GM11168 (cell line): ENCODE results near the gene TSEN54.

Experiments
- in situ Hi-C: fragments of 300-500 bp; cut with MboI; formaldehyde crosslinking; loops from one replicate; pipeline ENCODE4 v1.12.0; 2022; ENCODE audit warnings: low sequenced_read_pairs; ENCODE audit not compliant: unreplicated experiment

TSEN54 gene

DNA sequence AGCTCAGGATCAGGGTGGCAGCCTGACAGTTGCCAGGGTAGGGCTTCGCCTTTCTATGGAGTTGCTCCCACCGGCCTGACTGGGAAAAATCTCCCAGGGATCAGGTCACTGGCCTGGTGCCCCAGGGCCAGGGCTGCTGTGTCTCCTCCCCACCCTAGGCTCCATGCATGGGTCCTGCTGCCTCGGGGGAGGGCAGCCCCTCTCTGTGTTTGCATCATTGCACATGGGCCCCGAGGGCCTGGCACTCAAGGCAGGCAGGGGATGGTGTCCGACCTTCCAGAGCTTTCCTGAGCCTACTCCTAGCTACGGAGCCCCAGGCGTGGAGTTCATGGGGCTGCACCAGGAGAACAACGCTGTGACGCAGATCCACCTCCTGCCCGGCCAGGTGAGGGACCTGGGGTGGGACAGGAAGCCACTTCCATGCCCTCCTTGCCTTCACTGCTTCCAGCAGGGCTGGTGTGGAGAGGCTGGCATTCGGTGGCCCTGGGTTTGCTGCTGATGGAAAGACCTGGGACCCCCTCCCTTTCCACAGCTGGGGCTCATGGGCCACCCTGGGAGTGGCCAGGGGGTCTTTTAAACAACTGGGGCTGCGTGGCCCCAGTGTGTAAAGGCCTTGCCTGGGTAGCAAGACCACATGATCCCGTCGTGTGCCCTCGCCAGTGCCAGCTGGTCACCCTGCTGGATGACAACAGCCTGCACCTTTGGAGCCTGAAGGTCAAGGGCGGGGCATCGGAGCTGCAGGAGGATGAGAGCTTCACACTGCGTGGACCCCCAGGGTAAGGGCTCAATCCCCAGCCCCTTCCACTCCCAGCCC is 41.7 kb downstream of the TSEN54 start:
- in situ Hi-C loops = no loop called here

DNA sequence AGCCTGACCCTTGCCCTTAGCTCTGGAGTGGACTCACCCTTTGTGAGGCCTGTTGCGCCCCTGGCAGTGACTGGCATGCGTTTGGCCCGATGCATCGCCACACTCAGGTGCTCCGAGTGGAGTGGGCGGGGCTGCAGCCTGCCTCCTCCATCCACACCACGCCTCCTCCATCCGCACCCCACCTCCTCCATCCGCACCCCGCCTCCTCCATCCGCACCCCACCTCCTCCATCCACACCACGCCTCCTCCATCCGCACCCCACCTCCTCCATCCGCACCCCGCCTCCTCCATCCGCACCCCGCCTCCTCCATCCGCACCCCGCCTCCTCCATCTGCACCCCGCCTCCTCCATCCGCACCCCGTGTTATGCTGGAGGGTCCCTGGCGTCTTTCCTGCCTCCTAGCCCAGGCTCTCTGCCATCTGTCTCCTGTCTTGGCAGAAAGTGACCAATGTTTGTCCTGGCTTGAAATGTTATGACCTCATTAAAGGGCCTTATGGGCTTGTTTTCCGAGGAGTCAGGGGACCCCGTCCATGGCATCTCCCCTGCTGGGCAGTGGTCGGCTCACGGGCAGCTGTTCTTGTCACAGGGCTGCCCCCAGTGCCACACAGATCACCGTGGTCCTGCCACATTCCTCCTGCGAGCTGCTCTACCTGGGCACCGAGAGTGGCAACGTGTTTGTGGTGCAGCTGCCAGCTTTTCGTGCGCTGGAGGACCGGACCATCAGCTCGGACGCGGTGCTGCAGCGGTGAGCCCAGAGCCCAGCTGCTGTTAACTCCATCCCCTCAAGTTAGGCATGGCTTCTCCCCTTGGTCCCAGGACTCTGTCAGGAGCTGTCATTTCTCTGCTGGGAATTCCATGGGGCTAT is 42.6 kb downstream of the TSEN54 start:
- in situ Hi-C loops = no loop called here

DNA sequence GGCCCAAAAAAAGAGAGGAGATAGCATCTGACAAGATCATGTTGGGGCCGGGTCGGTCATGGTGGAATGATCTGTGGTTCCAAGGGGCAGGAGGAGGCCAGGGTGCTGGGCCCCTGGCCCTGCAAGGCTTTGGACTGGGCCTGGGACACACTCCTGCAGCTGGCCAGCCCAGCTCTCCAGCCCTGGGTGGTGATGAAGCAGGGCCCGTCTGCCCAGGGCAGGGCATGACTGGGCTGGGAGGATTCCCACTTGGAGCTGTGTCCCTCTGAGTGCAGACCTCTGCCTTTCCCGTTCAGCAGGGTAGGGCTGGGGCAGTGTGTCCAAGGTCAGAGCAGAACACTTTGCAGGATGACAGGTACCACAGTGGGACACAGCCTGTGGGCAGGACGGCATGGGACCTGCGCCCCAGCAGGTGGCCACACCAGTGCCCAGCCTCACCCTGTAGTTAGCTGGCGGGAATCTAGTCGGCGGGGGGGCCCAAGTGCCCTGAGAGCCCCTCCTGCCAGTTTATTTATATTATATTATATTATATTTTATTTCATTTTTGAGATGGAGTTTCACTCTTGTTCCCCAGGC is 43.7 kb downstream of the TSEN54 start:
- in situ Hi-C loops = no loop called here

DNA sequence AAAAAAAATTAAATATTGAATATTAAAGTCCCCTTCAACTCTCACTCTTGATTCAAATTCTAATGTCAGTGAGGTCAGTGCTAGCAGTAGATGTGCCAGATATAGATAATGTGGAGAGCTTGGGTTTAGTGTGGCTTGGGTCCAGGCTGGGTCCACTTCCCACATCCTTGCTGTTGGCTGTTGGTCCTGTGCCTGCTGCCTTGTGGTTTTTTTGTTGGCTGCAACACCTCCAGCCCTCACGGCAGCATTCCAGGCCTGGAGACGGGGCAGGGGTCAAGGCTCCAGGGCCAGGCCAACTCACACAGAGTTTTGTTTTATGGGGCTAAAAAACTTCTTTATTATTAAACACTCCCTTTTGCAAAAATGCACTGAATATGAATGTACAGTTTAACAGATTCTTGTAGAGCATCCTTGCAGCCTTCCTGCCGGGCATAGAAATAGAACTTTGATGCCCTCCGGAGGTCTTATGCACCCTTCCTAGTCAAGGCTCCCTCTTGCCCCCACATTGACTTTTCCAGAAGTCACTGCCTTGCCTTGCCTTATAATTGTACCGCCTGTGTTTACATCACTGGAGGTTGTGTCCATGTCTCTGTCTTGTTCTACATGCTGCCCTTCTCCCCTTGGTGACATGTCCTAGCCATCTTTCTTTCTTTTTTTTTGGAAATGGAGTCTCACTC is 45.7 kb downstream of the TSEN54 start:
- in situ Hi-C loops = no loop called here

DNA sequence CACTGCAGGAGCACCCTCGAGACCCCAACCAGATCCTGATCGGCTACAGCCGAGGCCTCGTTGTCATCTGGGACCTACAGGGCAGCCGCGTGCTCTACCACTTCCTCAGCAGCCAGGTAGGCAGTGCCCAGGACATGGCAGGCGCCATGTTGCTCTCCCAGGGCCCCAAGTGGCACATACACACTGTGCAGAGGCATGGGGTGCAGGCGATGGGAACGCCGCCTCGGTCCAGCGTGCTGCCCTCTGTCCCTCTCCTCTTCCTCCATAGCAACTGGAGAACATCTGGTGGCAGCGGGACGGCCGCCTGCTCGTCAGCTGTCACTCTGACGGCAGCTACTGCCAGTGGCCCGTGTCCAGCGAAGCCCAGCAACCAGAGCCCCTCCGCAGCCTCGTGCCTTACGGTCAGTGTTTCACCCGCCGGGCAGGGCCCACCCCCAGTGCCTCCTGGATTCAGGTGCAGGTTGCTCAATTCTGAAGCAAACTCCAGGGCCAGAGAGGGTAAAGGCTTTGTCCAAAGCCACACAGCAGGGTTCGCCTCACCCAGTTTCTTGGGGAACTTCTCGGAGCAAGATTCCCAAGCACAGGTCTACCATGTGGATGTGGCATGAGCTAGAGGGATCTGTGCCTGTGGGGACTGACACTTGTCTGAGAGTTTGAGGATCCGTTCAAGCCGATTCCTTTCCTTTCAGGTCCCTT is 46.9 kb downstream of the TSEN54 start:
- in situ Hi-C loops = no loop called here

DNA sequence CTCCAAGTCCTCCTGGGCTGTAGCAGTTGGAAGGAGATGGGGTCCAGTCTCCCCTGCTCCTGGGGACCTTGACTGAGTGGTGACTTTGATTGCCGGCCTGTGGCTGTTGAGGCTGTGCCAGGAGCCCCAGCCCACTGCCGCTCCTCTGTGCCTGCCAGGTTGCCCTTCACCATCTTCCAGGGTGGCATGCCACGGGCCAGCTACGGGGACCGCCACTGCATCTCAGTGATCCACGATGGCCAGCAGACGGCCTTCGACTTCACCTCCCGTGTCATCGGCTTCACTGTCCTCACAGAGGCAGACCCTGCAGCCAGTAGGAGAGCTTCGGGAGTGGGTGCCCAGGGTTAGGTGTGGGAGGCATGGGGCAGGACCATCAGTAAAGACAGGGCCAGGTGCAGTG is 47.9 kb downstream of the TSEN54 start:
- in situ Hi-C loops = no loop called here

DNA sequence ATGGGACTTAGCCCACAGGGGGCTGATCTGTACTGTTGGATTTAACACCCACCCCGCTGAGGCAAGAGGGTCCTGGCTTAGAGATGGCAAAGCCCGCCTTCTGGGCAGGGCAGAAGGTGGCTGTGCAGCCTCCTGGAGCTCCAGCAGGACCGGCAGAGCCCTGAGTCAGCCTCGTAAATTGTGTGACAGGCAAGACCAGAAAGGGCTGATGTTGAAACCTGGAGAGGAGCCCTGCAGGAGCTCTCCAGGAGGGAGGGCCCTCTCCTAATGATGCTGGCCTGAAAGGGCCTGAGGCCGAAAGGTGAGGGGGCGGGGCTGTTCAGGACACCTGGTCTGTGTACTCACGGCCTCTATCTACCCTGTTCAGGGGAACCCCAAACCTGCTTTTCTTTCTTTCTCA is 48.7 kb downstream of the TSEN54 start:
- in situ Hi-C loops = no loop called here

DNA sequence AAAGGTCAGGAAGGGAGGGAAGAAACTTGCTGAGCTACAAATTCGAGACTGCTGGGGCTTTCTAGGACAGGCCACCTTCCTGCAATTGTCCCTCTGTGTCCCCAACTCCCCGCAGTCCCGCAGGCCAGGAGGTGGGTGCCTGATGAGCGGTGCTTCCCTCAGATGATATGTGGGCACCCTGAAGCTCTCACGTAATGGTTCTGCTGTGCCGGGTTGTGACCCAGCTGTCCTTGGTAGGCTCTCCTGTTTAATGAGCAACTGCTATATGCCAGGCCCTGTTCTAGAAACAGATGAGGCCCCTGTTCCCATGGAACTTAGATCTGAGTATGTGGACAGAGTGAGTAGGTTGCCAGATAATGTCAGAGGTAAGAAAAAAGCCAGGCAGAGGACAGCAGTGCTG is 49.3 kb downstream of the TSEN54 start:
- in situ Hi-C loops = no loop called here

DNA sequence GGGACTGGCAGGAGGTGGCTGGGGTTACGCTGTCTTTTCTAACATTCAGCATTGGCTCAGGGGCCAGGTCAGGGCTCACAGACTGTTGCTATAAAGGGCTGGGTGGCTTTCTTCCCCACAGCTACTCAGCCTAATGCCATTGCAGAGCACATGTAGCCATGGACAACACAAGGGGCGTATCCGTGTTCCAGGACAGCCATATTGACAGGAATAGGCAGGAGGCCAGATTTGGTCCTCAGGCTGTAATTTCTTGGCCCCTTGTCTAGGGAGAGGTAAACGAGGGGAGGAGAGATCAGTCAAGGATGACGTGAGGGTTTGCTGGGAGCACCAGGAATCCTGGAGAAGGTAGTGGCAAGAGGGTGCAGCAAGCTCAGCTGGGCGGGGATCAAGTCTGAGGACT is 50.1 kb downstream of the TSEN54 start:
- in situ Hi-C loops = no loop called here

DNA sequence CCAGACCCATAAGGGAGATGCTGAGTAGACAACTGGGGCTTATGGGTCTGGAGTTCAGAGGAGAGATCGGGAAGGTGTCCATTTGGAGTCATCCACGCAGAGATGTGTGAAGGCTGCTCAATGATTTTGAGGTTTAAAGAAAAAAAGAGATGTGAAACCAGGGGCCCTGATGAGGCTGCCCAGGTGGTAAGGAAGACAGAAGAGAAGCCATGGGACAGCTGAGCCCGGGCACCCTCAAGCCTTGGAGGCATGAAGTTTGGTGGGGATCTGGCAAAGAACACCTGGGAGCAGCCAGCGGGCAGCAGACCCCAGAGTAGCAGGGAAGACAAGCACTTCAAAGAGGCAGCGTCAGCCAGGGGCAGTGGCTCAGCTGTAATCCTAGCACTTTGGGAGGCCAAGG is 50.5 kb downstream of the TSEN54 start:
- in situ Hi-C loops = no loop called here

DNA sequence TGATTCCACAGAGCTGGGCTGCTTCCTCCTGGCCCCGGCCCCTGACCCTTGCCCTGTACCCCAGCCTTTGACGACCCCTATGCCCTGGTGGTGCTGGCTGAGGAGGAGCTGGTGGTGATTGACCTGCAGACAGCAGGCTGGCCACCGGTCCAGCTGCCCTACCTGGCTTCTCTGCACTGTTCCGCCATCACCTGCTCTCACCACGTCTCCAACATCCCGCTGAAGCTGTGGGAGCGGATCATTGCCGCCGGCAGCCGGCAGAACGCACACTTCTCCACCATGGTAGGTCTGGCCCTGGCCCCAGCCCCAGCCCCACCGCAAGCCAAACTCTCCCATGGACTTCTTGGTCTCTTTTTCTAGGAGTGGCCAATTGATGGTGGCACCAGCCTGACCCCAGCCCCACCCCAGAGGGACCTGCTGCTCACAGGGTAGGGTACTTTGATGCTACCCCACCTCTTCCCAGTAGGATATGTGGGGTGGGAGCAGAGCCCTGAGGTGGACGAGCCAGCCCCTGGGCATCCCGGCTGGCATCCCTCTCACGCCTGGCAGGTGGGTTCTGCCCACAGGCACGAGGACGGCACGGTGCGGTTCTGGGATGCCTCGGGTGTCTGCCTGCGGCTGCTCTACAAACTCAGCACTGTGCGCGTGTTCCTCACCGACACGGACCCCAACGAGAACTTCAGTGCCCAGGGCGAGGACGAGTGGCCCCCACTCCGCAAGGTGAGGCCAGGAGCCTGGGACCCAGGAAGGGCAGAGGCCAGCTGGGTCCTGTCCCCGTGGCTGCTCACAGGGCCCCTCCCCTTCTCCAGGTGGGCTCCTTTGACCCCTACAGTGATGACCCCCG is 52.3 kb downstream of the TSEN54 start:
- in situ Hi-C loops = no loop called here

DNA sequence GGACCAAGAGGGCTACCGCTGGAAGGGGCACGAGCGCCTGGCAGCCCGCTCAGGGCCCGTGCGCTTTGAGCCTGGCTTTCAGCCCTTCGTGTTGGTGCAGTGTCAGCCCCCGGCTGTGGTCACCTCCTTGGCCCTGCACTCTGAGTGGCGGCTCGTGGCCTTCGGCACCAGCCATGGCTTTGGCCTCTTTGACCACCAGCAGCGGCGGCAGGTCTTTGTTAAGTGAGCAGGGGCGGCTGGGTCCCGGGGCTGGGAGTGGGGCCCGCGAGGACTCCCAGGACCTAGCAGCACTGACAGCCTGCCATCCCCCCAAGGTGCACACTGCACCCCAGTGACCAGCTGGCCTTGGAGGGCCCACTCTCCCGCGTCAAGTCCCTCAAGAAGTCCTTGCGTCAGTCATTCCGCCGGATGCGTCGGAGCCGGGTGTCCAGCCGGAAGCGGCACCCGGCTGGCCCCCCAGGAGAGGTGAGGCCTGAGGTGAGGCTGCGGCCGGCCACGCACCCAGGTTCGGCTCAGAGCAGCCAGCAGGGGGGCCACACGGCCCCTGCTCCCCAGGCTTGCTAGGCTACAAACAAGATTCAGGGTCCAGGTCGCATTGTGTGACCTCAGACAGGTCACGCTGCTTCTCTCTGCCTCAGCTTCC is 53.8 kb downstream of the TSEN54 start:
- in situ Hi-C loops = no loop called here

DNA sequence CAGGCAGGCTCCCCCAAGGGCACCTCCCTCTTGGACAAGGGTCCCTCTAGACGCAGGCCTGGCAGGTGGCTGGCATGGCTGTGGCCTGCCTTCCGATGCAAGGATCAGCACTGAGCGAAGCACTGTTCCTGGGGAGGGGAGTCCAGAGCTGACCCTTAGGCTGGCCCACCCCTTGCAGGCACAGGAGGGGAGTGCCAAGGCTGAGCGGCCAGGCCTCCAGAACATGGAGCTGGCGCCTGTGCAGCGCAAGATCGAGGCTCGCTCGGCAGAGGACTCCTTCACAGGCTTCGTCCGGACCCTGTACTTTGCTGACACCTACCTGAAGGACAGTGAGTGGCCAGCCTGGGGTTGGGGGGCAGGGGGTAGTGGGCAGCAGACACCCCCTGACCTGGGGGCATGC is 54.4 kb downstream of the TSEN54 start:
- in situ Hi-C loops = no loop called here

DNA sequence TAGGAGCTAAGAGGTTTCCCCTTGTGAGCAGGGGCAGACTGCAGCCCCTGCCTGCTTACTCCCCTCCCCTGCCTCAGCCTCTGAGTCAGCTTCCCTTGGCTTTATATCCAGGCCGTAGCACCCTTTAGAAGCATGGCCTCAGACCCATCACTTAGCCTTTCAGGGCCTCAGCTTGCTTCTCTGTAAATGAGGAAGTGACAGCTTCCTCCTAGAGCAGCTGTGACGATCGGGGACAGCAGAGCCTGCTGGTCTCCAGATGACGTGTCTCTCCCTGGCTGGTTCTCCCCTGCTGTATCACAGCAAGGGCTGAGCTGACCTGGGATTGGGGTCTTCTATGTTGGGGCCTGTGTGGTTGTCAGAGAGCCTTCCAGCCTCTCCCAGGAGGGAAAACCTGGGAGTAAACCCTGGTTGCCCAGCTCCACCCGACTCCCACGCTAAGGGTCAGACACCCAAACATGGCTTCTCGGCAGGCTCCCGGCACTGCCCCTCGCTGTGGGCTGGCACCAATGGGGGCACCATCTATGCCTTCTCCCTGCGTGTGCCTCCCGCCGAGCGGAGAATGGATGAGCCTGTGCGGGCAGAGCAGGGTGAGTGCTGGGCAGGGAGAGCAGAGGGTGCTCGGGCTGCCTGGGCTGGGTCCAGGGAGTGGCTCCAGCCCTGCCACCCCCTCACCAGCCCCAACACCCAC is 55.0 kb downstream of the TSEN54 start:
- in situ Hi-C loops = no loop called here

DNA sequence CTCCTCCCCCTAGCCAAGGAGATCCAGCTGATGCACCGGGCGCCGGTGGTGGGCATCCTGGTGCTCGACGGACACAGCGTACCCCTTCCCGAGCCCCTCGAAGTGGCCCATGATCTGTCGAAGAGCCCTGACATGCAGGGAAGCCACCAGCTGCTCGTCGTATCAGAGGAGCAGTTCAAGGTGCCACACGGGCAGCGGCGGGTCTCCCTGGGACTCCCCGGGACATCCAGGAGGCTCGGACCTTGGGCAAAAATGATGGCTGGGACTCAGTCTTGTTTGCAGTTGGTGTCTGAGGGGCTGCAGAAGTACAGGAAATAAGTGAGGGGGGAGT is 55.5 kb downstream of the TSEN54 start:
- in situ Hi-C loops = no loop called here

DNA sequence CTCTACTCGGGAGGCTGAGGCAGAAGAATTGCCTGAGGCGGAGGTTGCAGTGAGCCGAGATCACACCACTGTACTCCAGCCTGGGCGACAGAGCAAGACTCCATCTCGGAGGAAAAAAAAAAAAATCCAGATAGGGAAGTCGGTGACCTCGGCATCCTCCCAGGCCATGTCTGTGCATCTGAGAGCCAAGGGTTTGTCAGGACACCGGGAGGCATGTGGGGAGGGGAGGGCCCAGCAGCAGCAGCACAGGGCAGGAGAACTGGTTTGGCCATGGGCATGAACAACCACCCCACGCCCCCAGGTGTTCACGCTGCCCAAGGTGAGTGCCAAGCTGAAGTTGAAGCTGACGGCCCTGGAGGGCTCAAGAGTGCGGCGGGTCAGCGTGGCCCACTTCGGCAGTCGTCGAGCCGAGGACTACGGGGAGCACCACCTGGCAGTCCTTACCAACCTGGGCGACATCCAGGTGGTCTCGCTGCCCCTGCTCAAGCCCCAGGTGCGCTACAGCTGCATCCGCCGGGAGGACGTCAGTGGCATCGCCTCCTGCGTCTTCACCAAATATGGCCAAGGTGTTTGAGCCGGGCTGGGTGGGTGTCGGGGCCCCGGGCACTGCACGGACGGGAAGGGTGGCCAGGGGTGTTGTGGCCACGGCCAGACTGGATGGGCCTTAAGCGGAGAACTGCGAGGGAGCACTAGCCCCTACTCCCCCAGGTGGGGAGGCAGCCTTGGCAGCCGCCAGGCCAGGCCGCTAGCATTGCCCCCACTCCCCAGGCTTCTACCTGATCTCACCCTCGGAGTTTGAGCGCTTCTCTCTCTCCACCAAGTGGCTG is 56.6 kb downstream of the TSEN54 start:
- in situ Hi-C loops = no loop called here

DNA sequence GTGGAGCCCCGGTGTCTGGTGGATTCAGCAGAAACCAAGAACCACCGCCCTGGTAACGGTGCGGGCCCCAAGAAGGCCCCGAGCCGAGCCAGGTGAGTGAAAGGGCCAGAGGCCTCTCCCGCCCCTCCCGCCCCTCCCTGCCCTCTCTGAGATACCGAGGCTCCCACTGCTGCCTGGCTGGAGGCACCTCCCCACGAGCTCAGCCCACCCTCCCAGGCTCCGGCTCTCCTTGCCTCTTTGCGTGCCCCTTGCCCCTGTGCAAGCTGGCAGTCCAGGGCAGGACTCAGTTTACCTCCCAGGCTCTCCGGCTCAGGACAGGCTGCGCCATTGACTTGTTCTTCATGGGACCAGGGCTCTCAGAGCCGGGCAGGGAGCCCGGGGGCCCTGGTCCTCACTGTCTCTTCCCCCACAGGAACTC is 57.2 kb downstream of the TSEN54 start:
- in situ Hi-C loops = no loop called here
